A549 (cell line): Measurements from ENCODE around the gene TGFBR3L.

Experiments used
- CHD2 ChIP-seq: fragments of 150-350 bp; IDR thresholded peaks from 2 replicates; pipeline ENCODE4 v1.6.1; 2014; ENCODE audit warnings: low read length; ENCODE audit not compliant: partially characterized antibody
- FOSL2 ChIP-seq, 2 experiments: fragments of 450-650 bp in 1 of 2; fragments of >200 bp in 1 of 2; sonication (Bioruptor Twin) in 1 of 2; formaldehyde crosslinking; IDR thresholded peaks; 2 replicates each; pipeline versions ENCODE4 v1.5.0 to v1.6.1; 2016 to 2020; ENCODE audit warnings: mild to moderate bottlenecking in 1 of 2, moderate library complexity in 1 of 2
- JUN ChIP-seq, 2 experiments: fragments of >200 bp; sonication (Bioruptor Twin); formaldehyde crosslinking; IDR thresholded peaks; 2 replicates in 1 of 2; 3 replicates in 1 of 2; pipeline ENCODE4 v1.6.1; 2016 to 2017
- KDM5A ChIP-seq: fragments of 200-600 bp; sonication (generic); IDR thresholded peaks from 2 replicates; pipeline ENCODE4 v1.6.1; 2016; ENCODE audit warnings: antibody characterized with exemption, mild to moderate bottlenecking
- MYC ChIP-seq: IDR thresholded peaks from 2 replicates; pipeline ENCODE4 v1.6.1; 2012; ENCODE audit warnings: mild to moderate bottlenecking, inconsistent platforms, low read length, improper control_type of control experiment, borderline replicate concordance
- POLR2A ChIP-seq: IDR thresholded peaks from 2 replicates; pipeline ENCODE4 v1.6.1; 2012; ENCODE audit warnings: mild to moderate bottlenecking, low read length
- SREBF2 ChIP-seq: fragments of 450-650 bp; IDR thresholded peaks from 2 replicates; pipeline ENCODE4 v1.6.1; 2014; ENCODE audit warnings: mild to moderate bottlenecking, moderate library complexity
- ZFP36 ChIP-seq: fragments of 450-650 bp; IDR thresholded peaks from 2 replicates; pipeline ENCODE4 v1.6.1; 2014; ENCODE audit warnings: borderline replicate concordance; ENCODE audit not compliant: partially characterized antibody
- TF ChIP-seq, protein P1 (sequence below): fragments of 150-350 bp; IDR thresholded peaks from 2 replicates; pipeline ENCODE4 v1.6.1; 2014; ENCODE audit warnings: low read depth, mild to moderate bottlenecking, low read length
- TF ChIP-seq, protein P2 (sequence below): fragments of >200 bp; sonication (Bioruptor Twin); formaldehyde crosslinking; IDR thresholded peaks from 3 replicates; pipeline ENCODE4 v1.5.1; 2016
- TF ChIP-seq, protein P3 (sequence below): IDR thresholded peaks from 2 replicates; pipeline ENCODE4 v1.6.1; 2012
- TF ChIP-seq, protein P4 (sequence below): fragments of 250-450 bp; sonication (Bioruptor Pico); IDR thresholded peaks from 2 replicates; pipeline ENCODE4 v1.5.0; 2021; ENCODE audit warnings: mild to moderate bottlenecking, moderate library complexity, borderline replicate concordance
- TF ChIP-seq, protein P5 (sequence below): fragments of 200-600 bp; sonication (generic); IDR thresholded peaks from 2 replicates; pipeline ENCODE4 v1.6.1; 2016; ENCODE audit warnings: antibody characterized with exemption, mild to moderate bottlenecking, moderate library complexity

DNA sequence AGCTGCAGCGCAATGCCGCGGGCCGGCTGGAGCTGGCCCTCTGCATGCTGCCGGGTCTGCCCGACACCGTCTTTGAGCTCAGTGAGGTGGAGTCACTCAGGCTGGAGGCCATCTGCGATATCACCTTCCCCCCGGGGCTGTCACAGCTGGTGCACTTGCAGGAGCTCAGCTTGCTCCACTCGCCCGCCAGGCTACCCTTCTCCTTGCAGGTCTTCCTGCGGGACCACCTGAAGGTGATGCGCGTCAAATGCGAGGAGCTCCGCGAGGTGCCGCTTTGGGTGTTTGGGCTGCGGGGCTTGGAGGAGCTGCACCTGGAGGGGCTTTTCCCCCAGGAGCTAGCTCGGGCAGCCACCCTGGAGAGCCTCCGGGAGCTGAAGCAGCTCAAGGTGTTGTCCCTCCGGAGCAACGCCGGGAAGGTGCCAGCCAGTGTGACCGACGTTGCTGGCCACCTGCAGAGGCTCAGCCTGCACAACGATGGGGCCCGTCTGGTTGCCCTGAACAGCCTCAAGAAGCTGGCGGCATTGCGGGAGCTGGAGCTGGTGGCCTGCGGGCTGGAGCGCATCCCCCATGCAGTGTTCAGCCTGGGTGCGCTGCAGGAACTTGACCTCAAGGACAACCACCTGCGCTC is 14.8 kb upstream of the TGFBR3L start:
- TF ChIP-seq POLR2A (no peak), FOSL2 (IDR thresholded peaks at IDR 0.05) (no peak), FOSL2 (CRISPR knock-in tag; IDR thresholded peaks at IDR 0.05) (no peak), MYC (no peak), CHD2 (no peak), JUN (IDR thresholded peaks at IDR 0.05) (no peak), KDM5A (no peak), SREBF2 (no peak), ZFP36 (no peak)
- TF ChIP-seq, protein P1, sequence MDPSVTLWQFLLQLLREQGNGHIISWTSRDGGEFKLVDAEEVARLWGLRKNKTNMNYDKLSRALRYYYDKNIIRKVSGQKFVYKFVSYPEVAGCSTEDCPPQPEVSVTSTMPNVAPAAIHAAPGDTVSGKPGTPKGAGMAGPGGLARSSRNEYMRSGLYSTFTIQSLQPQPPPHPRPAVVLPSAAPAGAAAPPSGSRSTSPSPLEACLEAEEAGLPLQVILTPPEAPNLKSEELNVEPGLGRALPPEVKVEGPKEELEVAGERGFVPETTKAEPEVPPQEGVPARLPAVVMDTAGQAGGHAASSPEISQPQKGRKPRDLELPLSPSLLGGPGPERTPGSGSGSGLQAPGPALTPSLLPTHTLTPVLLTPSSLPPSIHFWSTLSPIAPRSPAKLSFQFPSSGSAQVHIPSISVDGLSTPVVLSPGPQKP = no peak
- TF ChIP-seq, protein P2, sequence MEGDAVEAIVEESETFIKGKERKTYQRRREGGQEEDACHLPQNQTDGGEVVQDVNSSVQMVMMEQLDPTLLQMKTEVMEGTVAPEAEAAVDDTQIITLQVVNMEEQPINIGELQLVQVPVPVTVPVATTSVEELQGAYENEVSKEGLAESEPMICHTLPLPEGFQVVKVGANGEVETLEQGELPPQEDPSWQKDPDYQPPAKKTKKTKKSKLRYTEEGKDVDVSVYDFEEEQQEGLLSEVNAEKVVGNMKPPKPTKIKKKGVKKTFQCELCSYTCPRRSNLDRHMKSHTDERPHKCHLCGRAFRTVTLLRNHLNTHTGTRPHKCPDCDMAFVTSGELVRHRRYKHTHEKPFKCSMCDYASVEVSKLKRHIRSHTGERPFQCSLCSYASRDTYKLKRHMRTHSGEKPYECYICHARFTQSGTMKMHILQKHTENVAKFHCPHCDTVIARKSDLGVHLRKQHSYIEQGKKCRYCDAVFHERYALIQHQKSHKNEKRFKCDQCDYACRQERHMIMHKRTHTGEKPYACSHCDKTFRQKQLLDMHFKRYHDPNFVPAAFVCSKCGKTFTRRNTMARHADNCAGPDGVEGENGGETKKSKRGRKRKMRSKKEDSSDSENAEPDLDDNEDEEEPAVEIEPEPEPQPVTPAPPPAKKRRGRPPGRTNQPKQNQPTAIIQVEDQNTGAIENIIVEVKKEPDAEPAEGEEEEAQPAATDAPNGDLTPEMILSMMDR = no peak
- TF ChIP-seq, protein P3, sequence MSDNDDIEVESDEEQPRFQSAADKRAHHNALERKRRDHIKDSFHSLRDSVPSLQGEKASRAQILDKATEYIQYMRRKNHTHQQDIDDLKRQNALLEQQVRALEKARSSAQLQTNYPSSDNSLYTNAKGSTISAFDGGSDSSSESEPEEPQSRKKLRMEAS = no peak
- TF ChIP-seq, protein P4, sequence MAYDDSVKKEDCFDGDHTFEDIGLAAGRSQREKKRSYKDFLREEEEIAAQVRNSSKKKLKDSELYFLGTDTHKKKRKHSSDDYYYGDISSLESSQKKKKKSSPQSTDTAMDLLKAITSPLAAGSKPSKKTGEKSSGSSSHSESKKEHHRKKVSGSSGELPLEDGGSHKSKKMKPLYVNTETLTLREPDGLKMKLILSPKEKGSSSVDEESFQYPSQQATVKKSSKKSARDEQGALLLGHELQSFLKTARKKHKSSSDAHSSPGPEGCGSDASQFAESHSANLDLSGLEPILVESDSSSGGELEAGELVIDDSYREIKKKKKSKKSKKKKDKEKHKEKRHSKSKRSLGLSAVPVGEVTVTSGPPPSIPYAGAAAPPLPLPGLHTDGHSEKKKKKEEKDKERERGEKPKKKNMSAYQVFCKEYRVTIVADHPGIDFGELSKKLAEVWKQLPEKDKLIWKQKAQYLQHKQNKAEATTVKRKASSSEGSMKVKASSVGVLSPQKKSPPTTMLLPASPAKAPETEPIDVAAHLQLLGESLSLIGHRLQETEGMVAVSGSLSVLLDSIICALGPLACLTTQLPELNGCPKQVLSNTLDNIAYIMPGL (CRISPR knock-in tag) = no peak
- TF ChIP-seq, protein P5, sequence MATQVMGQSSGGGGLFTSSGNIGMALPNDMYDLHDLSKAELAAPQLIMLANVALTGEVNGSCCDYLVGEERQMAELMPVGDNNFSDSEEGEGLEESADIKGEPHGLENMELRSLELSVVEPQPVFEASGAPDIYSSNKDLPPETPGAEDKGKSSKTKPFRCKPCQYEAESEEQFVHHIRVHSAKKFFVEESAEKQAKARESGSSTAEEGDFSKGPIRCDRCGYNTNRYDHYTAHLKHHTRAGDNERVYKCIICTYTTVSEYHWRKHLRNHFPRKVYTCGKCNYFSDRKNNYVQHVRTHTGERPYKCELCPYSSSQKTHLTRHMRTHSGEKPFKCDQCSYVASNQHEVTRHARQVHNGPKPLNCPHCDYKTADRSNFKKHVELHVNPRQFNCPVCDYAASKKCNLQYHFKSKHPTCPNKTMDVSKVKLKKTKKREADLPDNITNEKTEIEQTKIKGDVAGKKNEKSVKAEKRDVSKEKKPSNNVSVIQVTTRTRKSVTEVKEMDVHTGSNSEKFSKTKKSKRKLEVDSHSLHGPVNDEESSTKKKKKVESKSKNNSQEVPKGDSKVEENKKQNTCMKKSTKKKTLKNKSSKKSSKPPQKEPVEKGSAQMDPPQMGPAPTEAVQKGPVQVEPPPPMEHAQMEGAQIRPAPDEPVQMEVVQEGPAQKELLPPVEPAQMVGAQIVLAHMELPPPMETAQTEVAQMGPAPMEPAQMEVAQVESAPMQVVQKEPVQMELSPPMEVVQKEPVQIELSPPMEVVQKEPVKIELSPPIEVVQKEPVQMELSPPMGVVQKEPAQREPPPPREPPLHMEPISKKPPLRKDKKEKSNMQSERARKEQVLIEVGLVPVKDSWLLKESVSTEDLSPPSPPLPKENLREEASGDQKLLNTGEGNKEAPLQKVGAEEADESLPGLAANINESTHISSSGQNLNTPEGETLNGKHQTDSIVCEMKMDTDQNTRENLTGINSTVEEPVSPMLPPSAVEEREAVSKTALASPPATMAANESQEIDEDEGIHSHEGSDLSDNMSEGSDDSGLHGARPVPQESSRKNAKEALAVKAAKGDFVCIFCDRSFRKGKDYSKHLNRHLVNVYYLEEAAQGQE = no peak
